HG02588 (cell line): ENCODE data around the gene HYDIN.

Experiments used
- ATAC-seq: cut with Tn5 transposase; IDR thresholded peaks from one replicate; pipeline ENCODE4 v1.9.1; 2021; ENCODE audit warnings: mild to moderate bottlenecking, moderate library complexity; ENCODE audit not compliant: unreplicated experiment

The HYDIN gene

DNA sequence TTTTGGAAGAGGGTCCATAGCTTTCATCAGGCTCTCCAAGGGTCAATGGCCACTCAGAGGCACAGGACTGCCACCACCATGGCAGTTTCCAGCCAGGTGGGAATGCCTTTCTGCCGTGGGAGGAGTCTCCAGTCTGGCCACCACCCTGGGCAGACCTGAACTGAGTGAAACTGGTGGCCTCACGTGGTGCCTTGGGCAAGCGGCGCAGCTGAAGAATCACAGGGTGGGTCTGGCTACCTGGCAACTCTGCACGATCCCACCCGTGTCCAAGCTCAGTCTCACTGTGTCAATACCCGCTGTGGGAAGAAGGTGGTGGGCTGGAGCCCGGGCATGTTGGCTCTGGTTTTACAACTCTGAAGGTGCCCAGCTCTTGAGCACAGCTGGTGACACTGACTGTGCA lies 461.4 kb downstream of the HYDIN start:
- no peak for ATAC-seq

DNA sequence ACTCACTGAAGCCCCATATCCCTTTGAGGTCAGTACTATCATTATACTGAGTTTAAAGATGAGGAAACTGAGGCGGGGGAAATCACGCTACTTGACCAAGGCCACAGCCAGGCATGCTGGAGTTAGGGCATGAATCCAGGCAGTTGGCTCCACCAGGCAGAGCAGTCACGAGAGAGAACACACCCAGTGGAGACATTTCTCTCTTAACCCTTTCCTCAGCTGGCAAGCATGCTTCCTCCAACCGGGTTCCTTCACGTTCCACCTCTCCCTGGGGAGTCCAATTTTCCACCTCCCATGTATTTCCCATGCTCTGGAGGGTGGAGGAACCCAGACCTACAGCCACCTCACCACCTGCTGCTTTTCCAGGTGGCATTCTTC lies 462.3 kb downstream of the HYDIN start:
- no peak for ATAC-seq

DNA sequence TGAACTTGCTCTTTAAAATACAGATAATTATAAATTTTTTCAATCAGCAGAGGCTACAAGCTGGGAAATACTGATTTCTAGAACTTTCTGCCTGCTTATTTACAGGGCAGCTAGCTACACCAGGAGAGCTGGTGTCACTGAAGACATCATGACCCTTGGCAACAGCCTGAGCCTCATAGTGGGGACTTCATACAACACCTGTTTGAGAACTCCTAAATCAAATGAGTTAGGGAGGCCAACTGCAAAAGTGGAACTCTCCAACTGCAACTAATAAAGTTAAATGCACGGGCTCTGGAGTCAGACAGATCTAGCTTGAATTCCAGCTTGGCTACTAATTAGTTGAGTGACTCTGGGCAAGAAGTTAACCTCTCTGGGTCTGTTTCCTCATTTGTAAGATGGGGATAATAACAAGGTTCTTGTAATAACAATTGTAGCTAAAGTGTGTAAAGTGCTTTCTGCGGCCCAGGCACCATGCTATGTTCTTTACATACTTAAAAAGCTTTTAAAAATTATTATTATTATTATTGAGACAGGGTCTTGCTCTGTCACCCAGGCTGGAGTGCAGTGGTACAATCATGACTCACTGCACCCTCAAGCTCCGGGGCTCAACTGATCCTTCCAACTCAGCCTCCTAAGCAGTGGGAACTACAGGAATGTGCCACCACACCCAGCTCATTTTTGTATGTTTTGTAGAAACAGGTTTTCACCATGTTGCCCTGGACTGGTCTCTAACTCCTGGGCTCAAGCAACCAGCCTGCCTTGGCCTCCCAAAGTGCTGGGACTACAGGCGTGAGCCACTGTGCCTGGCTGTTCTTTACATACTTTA lies 462.9 kb downstream of the HYDIN start:
- ATAC-seq: no peak

DNA sequence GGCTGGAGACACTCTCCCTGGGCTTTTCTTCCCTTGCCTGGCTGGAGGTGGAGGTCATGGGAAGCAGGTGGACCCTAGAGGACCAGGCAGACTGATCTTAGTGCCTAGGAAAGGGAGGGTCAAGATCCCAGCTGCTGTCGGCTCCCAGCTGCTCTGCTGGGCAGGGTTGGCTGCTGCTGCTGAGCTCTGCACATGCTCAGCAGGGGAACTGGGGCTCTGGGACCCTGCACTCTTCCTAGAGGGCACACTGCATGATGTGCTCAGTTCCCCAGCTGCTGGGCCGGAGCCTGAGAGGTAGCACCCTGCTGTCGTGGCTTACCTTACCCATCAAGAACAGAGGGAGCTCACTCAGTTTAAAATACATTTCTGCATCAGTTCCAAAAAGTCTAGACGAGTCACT lies 463.9 kb downstream of the HYDIN start:
- no peak for ATAC-seq

DNA sequence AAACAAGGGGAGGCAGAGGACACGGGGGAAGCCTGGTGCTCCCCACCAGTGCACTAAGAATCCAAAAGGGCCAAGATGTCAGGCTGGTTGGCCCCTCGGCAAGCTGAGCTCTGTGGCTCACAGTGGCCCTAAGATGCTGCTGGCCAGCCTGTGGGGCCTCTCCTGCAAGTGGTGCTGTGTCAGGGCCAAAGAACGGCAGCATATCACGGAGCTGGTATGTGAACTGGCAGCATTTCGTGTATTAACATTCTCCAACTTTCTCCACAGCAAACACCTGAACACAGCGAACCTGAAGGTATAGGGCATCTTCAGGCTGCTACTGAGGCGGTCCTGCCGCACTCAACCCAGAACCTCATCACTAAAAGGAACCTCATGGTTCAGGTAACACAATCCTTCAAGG lies 464.3 kb downstream of the HYDIN start:
- ATAC-seq: no peak

DNA sequence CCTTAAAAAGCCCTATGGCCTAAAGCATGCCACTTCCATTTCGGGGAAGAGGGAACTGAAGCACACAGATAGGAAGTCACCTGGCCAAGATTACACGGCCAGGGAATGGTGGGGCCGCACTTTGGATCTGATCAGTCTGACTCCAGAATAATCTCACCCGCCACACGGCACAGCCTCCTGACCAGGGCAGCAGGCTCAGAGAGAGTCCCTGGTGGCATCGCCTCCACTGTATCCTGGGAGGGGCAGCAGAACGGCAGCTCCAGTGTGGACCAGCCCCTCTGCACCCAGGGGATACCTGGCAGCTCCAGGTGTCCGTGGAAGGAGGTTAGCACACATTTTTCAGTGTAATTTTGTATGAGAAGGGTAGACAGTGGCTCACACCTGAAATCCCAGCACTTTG lies 465.0 kb downstream of the HYDIN start:
- ATAC-seq: no peak

DNA sequence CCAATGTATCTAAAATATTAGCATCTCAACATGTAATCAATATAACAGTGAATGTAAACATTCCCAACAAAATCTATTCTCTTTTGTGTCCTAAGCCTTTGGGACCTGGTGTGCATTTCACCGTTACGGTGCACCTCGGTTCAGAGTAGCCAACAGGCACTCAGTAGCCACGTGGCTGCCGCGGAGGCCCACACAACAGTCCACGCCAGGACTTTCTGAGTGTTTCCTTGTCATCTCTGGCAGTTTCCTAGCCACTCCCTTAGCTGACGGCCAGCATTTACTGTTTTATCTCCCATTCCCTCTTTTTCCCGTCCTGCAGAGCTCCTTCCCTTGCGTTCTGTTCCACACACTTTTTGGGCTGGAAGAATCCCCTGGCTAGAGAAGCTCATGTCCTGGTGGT lies 465.9 kb downstream of the HYDIN start:
- no peak for ATAC-seq

DNA sequence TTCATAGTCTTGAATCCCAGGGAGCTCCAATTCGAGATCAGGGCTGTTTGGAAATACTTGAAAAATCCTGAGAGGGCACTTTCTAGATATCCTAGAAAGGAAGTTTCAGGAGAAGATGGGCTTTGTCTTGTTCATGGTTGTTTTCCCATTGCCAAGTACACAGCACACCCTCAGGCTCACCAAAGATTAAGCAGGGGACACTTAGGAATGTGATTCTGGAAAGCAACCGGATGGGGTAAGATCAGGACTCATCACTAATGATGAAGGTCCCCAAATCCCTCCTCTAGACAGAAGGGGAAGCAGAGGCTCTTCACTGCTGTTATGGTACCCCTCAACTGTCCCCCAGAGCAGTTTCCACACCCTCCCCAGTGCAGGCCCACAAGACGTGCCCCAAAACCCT lies 470.3 kb downstream of the HYDIN start:
- no peak for ATAC-seq

DNA sequence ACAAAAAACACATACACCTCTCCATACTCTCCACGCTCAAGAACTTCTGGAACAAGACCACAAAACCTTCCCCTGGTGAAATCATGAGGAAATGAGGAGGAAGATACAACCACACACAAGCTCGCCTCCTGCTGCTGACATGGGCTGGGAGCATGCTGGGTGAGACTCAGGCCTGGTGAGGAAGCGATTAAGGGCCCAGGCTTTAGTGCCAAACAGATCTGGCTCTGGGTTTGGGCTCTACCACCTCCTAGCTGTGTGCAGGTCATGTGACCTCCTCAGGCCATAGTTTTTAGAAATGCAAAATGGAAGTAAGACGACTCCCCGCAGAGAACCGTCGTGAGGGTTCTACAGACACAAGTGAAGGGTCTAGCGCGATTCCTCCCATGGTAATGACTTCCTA lies 470.9 kb downstream of the HYDIN start:
- ATAC-seq: no peak

DNA sequence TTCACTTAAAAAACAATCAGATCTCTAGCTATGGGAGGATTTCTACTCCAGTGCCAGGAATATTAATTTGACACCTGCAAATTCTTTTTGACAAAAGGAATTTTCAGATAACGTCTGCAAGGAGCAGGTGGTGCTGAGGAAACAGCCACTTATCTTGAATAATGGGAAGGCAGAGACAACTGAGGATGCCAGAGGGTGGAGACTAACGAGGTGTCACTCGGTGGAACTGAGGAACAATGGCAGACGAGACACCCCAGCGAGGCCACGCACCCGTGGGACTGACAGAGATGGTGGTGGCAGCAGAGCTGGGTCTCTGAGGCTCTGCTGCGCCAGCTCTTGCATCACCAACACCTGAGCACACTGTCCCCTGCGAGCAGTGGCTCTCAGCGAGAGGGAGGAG lies 471.7 kb downstream of the HYDIN start:
- no peak for ATAC-seq
